GM12872 (cell line): ENCODE data around the gene NAA25.

Source experiments
- CTCF ChIP-seq: IDR thresholded peaks from 3 replicates; pipeline ENCODE4 v1.5.1; 2011; ENCODE audit warnings: low read depth, mild to moderate bottlenecking, low read length, moderate library complexity; ENCODE audit not compliant: insufficient read depth

The NAA25 gene

GRCh38 chr12:112108202-112109079 lies at the start of gene NAA25:
Gene NAA25, minus strand, starts transcription at chr12:112108783. Its CDS starts 10 bp downstream, at chr12:112108773.
- no peak for TF ChIP-seq CTCF

GRCh38 chr12:112153893-112154219 lies 45.3 kb upstream of the NAA25 start:
- TF ChIP-seq CTCF, result no peak

- TF ChIP-seq CTCF, result no peak
These were observed 44.8 kb upstream of the NAA25 start for GRCh38 chr12:112153181-112153892.

GRCh38 chr12:112151766-112152541 lies 43.4 kb upstream of the NAA25 start:
- no peak for TF ChIP-seq CTCF

- TF ChIP-seq CTCF, result no peak
These were observed 41.0 kb upstream of the NAA25 start for GRCh38 chr12:112149596-112149995.

- no peak for TF ChIP-seq CTCF
These were observed 39.5 kb upstream of the NAA25 start for GRCh38 chr12:112148031-112148513.

- TF ChIP-seq CTCF, result no peak
These were observed 37.5 kb upstream of the NAA25 start for GRCh38 chr12:112146123-112146522.
